HL-60 (cell line): ENCODE data around the gene TNPO3.

Experiments used
- CTCF ChIP-seq: IDR thresholded peaks from one replicate; pipeline ENCODE4 v1.5.1; 2011; ENCODE audit warnings: low read length, control low read depth, inconsistent platforms; ENCODE audit not compliant: insufficient read depth
- GABPA ChIP-seq: IDR thresholded peaks from 2 replicates; pipeline ENCODE4 v1.6.1; 2012; ENCODE audit warnings: low read depth
- POLR2AphosphoS5 ChIP-seq: IDR thresholded peaks from 2 replicates; pipeline ENCODE4 v1.6.1; 2012; ENCODE audit warnings: low read depth
- REST ChIP-seq: IDR thresholded peaks from 2 replicates; pipeline ENCODE4 v1.6.1; 2012; ENCODE audit warnings: low read depth; ENCODE audit not compliant: insufficient replicate concordance
- SPI1 ChIP-seq: IDR thresholded peaks from 2 replicates; pipeline ENCODE4 v1.6.1; 2012; ENCODE audit warnings: low read depth, mild to moderate bottlenecking, borderline replicate concordance

DNA sequence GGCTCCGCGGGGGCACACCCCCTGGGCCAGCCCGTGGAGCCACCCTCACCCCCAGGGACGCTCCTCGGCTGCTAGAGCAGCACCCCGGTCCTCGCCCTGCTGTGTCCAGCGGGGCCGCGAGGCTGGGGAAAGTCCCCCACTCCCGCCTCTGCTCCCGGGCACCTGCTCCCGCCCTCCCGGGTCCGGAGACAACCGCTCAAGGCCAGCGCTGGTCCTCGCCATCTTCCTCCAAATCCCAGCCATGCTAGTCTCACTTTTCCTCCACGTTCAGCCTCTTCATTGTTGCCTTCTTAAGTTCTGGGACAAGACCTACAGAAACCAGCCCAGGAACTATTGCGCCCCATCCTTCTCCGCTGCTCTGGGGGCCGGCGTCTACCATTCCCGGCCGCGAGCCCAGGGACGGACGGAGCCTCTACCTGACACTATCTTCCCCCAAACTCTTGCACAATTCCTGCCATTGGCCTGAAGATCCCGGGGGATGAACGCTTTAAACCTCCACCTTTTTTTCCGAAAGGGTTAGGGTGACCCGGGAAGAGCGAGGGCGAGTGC is 139.6 kb downstream of the TNPO3 start:
- TF ChIP-seq CTCF: no peak
- no peak for TF ChIP-seq POLR2AphosphoS5
- TF ChIP-seq GABPA: no peak
- TF ChIP-seq REST: no peak
- no peak for TF ChIP-seq SPI1
